SU-DHL-6 (cell line): ENCODE data around the gene AGO4.

Experiments used
- EZH2phosphoT487 ChIP-seq: fragments of 200-600 bp; sonication (generic), shearing (Covaris generic); conservative IDR thresholded peaks from 2 replicates; pipeline ENCODE4 v1.6.1; 2018; ENCODE audit warnings: mild to moderate bottlenecking, antibody characterized with exemption, low read length, moderate library complexity, mixed read lengths
- TF ChIP-seq, protein P1 (sequence below): fragments of 200-600 bp; sonication (generic); IDR thresholded peaks from one replicate; pipeline ENCODE4 v1.5.1; 2017; ENCODE audit warnings: antibody characterized with exemption, mild to moderate bottlenecking, low read length, moderate library complexity; ENCODE audit not compliant: insufficient read depth, poor library complexity, severe bottlenecking

DNA sequence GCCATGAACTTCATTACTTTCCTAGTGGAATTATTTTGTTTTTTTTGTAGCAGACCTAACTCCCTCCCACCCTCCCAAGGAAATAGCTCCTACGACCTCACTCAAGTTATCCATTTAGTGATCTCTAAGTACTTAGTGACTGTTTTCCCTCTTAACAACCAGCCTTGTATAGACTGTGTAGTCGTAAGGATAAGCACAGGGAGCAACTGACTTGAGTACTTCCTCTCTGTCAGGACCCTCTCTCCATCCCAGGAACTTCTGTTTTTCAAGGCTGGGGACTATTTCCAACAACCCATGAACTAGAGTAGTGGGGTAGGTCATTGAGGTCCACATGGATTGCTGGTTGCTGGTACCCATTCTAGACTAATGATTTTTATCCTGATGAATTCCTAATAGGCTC, 77.1 kb downstream of the AGO4 start:
- TF ChIP-seq EZH2phosphoT487: no peak
- TF ChIP-seq, protein P1, sequence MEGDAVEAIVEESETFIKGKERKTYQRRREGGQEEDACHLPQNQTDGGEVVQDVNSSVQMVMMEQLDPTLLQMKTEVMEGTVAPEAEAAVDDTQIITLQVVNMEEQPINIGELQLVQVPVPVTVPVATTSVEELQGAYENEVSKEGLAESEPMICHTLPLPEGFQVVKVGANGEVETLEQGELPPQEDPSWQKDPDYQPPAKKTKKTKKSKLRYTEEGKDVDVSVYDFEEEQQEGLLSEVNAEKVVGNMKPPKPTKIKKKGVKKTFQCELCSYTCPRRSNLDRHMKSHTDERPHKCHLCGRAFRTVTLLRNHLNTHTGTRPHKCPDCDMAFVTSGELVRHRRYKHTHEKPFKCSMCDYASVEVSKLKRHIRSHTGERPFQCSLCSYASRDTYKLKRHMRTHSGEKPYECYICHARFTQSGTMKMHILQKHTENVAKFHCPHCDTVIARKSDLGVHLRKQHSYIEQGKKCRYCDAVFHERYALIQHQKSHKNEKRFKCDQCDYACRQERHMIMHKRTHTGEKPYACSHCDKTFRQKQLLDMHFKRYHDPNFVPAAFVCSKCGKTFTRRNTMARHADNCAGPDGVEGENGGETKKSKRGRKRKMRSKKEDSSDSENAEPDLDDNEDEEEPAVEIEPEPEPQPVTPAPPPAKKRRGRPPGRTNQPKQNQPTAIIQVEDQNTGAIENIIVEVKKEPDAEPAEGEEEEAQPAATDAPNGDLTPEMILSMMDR: no peak
